G401.6 (cell line): ENCODE data around the gene SCD5.

ENCODE experiments used
- FAIRE-seq: peaks from 2 replicates; lab custom pipeline; 2012; peaks lifted over from hg19 to GRCh38; lab: Jason Lieb, UNC

SCD5 gene

GRCh38 chr4:82587826-82588540 is 210.6 kb downstream of the SCD5 start:
- no peak for FAIRE-seq

DNA sequence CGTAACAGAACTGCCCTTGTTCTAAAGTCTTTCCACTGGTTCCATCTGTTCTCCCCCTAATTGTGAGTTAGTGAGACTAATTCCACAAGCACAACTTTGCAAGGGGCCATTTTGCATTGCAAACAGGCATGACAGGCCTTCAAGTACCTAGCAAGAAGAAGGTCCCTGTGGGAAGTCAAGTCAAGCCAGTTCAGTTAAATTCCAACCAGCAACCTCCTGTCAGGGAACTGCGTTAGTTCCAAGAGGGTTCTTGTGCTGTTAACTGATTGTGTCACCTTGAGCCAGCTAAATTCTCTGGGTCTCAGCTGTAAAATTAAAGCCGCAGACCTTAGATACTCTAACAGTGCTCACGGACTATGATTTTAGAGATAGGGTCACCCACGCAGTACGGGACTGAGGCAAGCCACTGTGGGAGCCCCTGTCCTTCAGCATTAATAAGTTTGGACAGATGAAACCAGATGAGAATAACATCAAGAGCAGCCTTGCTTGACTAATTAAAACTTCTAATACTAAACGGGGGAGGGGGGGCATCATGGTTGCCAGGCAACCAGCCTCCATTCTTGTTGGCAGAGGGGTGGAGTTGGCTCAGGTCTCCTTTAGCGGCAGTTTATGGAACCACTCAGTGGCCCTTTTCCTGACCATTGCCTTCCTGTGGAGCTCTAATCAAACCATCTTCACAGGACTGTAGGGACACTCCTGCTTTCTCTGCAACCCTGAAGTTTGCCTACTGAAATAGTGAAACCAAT is 212.7 kb downstream of the SCD5 start:
- no peak for FAIRE-seq

DNA sequence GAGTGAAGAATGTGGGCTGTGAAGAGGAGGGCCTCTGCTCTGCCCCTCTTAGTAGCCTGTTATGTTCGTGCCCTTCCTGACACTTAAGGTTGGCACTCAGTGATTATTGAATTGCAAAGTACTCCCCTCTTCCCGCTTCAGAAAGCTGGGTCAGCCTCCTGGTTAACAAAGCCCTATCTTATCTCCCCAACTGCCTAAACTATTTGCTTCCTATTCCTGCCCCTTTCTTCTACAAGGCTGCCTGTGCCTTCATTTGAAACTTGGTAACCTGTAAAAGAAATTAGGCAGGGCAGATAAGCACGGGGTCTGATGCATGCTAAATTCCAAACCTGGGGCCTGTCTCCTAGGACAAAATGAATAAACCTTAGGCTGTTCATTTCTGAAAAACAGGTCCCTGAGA is 213.7 kb downstream of the SCD5 start:
- no peak for FAIRE-seq

DNA sequence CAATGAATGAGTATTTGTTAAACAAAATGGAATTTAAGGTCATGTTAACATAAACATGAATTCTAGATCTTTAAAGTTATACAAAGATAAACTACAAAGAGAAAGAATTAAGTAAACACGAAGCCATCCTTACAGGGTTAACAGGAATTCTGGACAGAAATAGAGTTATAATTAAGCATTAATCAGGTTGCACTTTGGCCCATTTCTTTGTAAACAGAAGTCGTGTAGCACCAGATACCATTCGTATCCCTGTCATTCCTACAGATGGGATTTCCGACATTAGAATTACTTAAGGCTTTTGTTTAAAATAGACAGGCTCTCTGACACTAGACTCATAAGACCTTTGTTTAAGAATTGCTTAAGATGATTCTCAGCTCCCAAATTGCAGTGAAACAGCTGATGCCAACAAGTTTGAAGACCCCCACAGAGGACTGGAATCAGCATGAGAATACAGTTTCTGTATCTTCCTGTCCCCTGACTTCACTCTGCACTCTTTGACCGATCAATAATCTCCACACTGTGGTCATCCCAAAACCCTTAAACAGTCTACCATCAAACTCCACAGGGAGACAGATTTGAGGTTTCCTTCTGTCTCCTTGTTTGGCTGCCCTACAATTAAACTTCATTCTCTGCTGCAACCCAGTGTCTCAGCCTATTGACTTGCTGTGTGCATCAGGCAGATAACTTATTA is 214.6 kb downstream of the SCD5 start:
- FAIRE-seq: no peak

DNA sequence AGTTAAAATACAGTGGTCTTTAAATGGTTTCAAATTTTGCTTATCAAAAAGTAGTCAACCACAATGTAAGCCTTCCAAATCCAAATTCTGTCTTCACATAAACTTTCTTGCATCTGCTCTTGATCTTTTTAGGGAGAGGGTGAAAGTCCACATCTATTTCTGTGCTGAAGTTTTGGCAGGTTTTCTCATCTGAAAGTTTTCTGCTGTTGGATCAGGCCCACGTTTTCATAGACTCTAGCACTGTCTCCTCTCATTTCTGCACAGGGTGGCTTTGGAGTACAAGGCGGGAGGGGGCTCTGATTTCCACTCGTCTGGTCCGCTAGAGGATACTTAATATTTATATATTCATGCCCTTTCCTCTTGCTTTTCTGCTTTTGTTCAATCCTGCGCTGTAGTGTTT is 218.7 kb downstream of the SCD5 start:
- no peak for FAIRE-seq
